Suprapubic skin (tissue), 3 donors: ENCODE results near the gene VKORC1.

Source experiments
- CTCF ChIP-seq, 2 donors: fragments of 200-600 bp in 1 of 2; fragments of 450-650 bp in 1 of 2; sonication (generic) in 1 of 2; IDR thresholded peaks; one replicate each; pipeline ENCODE4 v1.5.1; 2016 to 2019; ENCODE audit warnings: antibody characterized with exemption in 2 of 2, mild to moderate bottlenecking in 1 of 2, moderate library complexity in 1 of 2
- POLR2AphosphoS5 ChIP-seq, 3 donors: sonication (generic); formaldehyde crosslinking; IDR thresholded peaks; one replicate each; pipeline ENCODE4 v1.6.1; 2017; ENCODE audit warnings: antibody characterized with exemption in 3 of 3

- TF ChIP-seq POLR2AphosphoS5 (IDR thresholded peaks at IDR 0.05) (no peak), CTCF (IDR thresholded peaks at IDR 0.05) (no peak)
Measured at GRCh38 chr16:31114468-31114867, 19.9 kb upstream of the VKORC1 start.
